Skeletal muscle tissue (tissue), 4 donors: Measurements from ENCODE around the gene ZBTB12. TPM values are rescaled to one million over a fixed set of nuclear protein-coding genes. Genes with fewer than 3 reads are reported as not detected.

Source experiments
- H3K27ac ChIP-seq: one replicate; pipeline ENCODE4 v1.7.0; 2013; ENCODE audit warnings: mild to moderate bottlenecking, low read depth, low read length, inconsistent platforms
- H3K27me3 ChIP-seq, 3 donors: one replicate each; pipeline ENCODE4 v1.7.0; 2013; ENCODE audit warnings: low read length in 3 of 3; ENCODE audit not compliant: control insufficient read depth in 3 of 3, insufficient read depth in 3 of 3
- H3K36me3 ChIP-seq, 3 donors: one replicate each; pipeline ENCODE4 v1.7.0; 2013; ENCODE audit warnings: low read length in 3 of 3; ENCODE audit not compliant: control insufficient read depth in 3 of 3, insufficient read depth in 3 of 3
- H3K4me1 ChIP-seq, 3 donors: one replicate each; pipeline ENCODE4 v1.7.0; 2013; ENCODE audit warnings: low read length in 3 of 3, mild to moderate bottlenecking in 3 of 3; ENCODE audit not compliant: control insufficient read depth in 3 of 3, insufficient read depth in 3 of 3
- H3K4me3 ChIP-seq, 3 donors: one replicate each; pipeline ENCODE4 v1.7.0; 2013; ENCODE audit warnings: low read length in 3 of 3
- H3K9ac ChIP-seq, 3 donors: one replicate each; pipeline ENCODE4 v1.7.0; 2013; ENCODE audit warnings: low read length in 3 of 3, mild to moderate bottlenecking in 3 of 3, moderate library complexity in 2 of 3, low read depth in 1 of 3
- H3K9me3 ChIP-seq, 3 donors: one replicate each; pipeline ENCODE4 v1.7.0; 2013; ENCODE audit warnings: low read length in 3 of 3; ENCODE audit not compliant: control insufficient read depth in 3 of 3
- total RNA-seq: library from RNA; depleted of rRNA; stranded (reverse); fragments of >200 nt; gene quantifications from one replicate; pipeline ENCODE4 v1.2.3, GENCODE V29; 2014
- donor health status: Osteomylitis.

The ZBTB12 gene, protein sequence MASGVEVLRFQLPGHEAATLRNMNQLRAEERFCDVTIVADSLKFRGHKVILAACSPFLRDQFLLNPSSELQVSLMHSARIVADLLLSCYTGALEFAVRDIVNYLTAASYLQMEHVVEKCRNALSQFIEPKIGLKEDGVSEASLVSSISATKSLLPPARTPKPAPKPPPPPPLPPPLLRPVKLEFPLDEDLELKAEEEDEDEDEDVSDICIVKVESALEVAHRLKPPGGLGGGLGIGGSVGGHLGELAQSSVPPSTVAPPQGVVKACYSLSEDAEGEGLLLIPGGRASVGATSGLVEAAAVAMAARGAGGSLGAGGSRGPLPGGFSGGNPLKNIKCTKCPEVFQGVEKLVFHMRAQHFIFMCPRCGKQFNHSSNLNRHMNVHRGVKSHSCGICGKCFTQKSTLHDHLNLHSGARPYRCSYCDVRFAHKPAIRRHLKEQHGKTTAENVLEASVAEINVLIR
- total RNA-seq = 6.3 TPM

DNA sequence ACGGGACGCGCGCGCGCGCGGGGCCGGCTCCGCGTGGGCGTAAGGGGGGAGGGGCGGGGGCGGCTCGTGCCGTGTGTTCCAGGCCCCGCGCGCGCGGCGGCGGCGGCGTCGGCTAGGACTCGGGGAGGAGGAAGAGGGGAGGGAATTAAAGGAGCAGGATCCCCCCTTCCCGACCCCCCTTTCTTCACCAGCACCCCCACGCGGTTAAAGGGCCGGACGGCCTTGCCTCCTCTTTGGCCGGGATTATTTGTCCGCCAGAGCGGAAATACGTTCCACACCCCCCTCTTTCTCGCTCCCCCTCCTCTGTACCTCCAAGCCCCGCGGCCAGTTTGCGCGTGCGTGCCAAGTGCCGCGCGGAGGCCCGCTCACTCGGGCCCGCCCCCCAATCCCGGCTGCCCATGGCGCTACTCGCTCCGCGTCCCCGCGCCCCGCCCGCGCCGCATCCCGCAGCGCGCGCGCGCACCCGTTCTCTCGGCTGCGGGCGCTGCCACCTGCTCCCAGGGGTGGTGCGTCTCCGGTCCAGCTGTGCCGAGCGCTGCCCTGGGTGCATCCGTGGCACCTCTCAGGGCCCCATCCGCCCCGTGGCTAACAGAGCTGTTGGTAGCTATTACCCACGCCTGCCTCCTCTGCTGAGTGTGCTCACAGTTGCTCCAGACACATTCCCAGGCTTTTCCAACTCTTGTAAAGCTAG, at the start of gene ZBTB12:
Gene ZBTB12 (minus strand): TSS at position 134 of the 691 bp plus-strand sequence. CDS start 781 bp downstream, outside the sequence.
- no peaks in the 10 kb centered on the region for H3K9me3 ChIP-seq
- peaks cover 0 to 2% (median 0%) of the 10 kb centered on the region in 3 donors for H3K36me3 ChIP-seq
- H3K4me3 ChIP-seq = peak within 1 kb of the TSS; percentile 73 to 91 (median 86)
- peak within 1 kb of the TSS; percentile 83 for H3K27ac ChIP-seq
- H3K9ac ChIP-seq = peak within 1 kb of the TSS; percentile 79 to 88 (median 84)
- H3K27me3 ChIP-seq = peaks cover 0 to 7% (median 0%) of the 10 kb centered on the region in 3 donors
- peaks cover 18 to 27% (median 25%) of the 10 kb centered on the region in 3 donors for H3K4me1 ChIP-seq

DNA sequence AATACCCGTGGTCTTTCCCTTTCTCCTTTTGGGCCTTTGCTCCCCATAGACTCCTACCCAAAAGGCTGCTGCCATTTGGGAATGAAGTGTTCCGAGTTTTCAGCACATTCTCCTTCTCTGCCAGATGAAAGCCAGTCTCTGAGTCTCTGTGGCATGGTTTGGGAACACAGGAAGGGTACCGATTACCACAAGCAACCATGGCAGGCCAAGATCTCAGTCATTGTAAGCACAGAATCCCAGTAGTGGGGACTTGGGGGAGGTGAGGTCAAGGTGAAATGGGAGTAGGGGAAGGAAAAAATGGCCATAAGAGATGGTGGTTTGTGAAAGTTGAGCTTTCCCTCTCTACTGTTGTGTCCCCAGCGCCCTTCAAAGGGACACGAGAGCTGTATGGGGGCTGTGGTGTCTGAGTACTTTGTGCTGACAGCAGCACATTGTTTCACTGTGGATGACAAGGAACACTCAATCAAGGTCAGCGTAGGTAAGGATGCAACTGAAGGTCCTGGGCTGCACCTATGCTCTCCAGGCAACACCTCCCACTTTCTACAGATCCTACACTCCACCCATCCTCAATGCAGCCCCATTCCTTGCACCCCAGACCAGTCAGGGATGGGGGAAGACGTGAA, 48.2 kb upstream of the ZBTB12 start:
- Histone ChIP-seq H3K9me3 (no peaks in the 10 kb centered on the region), H3K4me1 (peaks cover 13 to 16% (median 15%) of the 10 kb centered on the region in 3 donors)

GRCh38 chr6:31948753-31949413, 47.0 kb upstream of the ZBTB12 start:
- H3K9me3 ChIP-seq = no peaks in the 10 kb centered on the region
- H3K4me1 ChIP-seq = peaks cover 15 to 21% (median 15%) of the 10 kb centered on the region in 3 donors
- peaks cover 4 to 22% (median 5%) of the 10 kb centered on the region in 3 donors for H3K27me3 ChIP-seq
- no peak overlapping the region for H3K4me3 ChIP-seq
- peaks cover 23 to 31% (median 26%) of the 10 kb centered on the region in 3 donors for H3K36me3 ChIP-seq
- no peak overlapping the region for H3K9ac ChIP-seq
- H3K27ac ChIP-seq = no peak overlapping the region

More for the DNA sequence above, 48.2 kb upstream of the ZBTB12 start:
- Histone ChIP-seq H3K27me3 (peaks cover 3 to 16% (median 3%) of the 10 kb centered on the region in 3 donors), H3K9ac (no peak overlapping the region), H3K4me3 (no peak overlapping the region), H3K36me3 (peaks cover 35 to 42% (median 37%) of the 10 kb centered on the region in 3 donors), H3K27ac (no peak overlapping the region)

GRCh38 chr6:31948306-31948705, 46.4 kb upstream of the ZBTB12 start:
- Histone ChIP-seq H3K27ac (no peak overlapping the region), H3K27me3 (peaks cover 8 to 24% (median 10%) of the 10 kb centered on the region in 3 donors), H3K9ac (no peak overlapping the region), H3K9me3 (no peaks in the 10 kb centered on the region), H3K36me3 (peaks cover 20 to 26% (median 20%) of the 10 kb centered on the region in 3 donors), H3K4me3 (no peak overlapping the region), H3K4me1 (peaks cover 15 to 21% (median 15%) of the 10 kb centered on the region in 3 donors)

GRCh38 chr6:31947864-31948263, 46.0 kb upstream of the ZBTB12 start:
- no peaks in the 10 kb centered on the region for H3K9me3 ChIP-seq
- H3K4me1 ChIP-seq = peaks cover 15 to 21% (median 15%) of the 10 kb centered on the region in 3 donors
- no peak overlapping the region for H3K4me3 ChIP-seq
- peaks cover 8 to 29% (median 15%) of the 10 kb centered on the region in 3 donors for H3K27me3 ChIP-seq
- H3K9ac ChIP-seq = no peak overlapping the region
- peaks cover 16 to 21% (median 17%) of the 10 kb centered on the region in 3 donors for H3K36me3 ChIP-seq
- H3K27ac ChIP-seq = no peak overlapping the region

DNA sequence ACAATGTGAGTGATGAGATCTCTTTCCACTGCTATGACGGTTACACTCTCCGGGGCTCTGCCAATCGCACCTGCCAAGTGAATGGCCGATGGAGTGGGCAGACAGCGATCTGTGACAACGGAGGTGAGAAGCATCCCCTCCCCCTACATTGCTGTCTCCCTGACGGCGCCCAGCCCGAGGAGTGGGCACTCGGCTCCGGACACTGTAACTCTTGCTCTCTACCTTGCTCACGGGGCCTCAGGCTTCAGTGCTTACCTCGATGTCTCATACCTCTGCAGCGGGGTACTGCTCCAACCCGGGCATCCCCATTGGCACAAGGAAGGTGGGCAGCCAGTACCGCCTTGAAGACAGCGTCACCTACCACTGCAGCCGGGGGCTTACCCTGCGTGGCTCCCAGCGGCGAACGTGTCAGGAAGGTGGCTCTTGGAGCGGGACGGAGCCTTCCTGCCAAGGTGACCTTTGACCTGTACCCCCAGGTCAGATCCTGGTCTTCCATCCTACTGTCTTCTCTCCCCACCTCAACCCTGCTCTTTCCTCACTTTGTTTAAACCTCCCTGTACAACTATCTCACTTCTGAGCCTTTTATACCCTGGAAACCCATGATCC, 45.3 kb upstream of the ZBTB12 start:
- Histone ChIP-seq H3K9ac (no peak overlapping the region), H3K27me3 (peaks cover 12 to 32% (median 21%) of the 10 kb centered on the region in 3 donors), H3K4me3 (no peak overlapping the region), H3K27ac (peak overlapping the region; percentile 86), H3K4me1 (peaks cover 15 to 21% (median 15%) of the 10 kb centered on the region in 3 donors), H3K9me3 (no peaks in the 10 kb centered on the region), H3K36me3 (peaks cover 10 to 16% (median 11%) of the 10 kb centered on the region in 3 donors)

GRCh38 chr6:31946370-31946885, 44.5 kb upstream of the ZBTB12 start:
- H3K36me3 ChIP-seq = peaks cover 3 to 9% (median 4%) of the 10 kb centered on the region in 3 donors
- peak overlapping the region; percentile 86 for H3K27ac ChIP-seq
- H3K9me3 ChIP-seq = no peaks in the 10 kb centered on the region
- peaks cover 15 to 21% (median 15%) of the 10 kb centered on the region in 3 donors for H3K4me1 ChIP-seq
- peak overlapping the region; percentile 32 to 69 (median 36) for H3K9ac ChIP-seq
- H3K27me3 ChIP-seq = peaks cover 12 to 32% (median 21%) of the 10 kb centered on the region in 3 donors
- H3K4me3 ChIP-seq = peak overlapping the region in 1 of 3 donors; percentile 57

GRCh38 chr6:31945507-31946369, 43.9 kb upstream of the ZBTB12 start, which contains the start of gene CFB:
Gene CFB, plus strand, starts transcription at chr6:31946095. Its CDS starts 127 bp downstream, at chr6:31946222.
- Histone ChIP-seq H3K27ac (peak within 1 kb of the TSS; percentile 86), H3K9me3 (no peaks in the 10 kb centered on the region), H3K4me3 (peak within 1 kb of the TSS; percentile 57 to 59 (median 57)), H3K9ac (peak within 1 kb of the TSS; percentile 36 to 69 (median 50)), H3K4me1 (peaks cover 15 to 21% (median 15%) of the 10 kb centered on the region in 3 donors), H3K27me3 (peaks cover 12 to 32% (median 21%) of the 10 kb centered on the region in 3 donors), H3K36me3 (peaks cover 0 to 2% (median 0%) of the 10 kb centered on the region in 3 donors)
